Adrenal gland (tissue), 12 donors: Measurements from ENCODE around the gene CERCAM. TPM values are rescaled to one million over a fixed set of nuclear protein-coding genes. Genes with fewer than 3 reads are reported as not detected.
"Not testable (repeated sequence)": the region's sequence is repeated elsewhere in the genome, so short reads cannot be mapped to it uniquely, and the experiment has no call there.

Experiments
- DNase-seq, 7 donors: peaks; one replicate each; pipeline ENCODE4 v3.0.0-alpha.2; 2019 to 2020
- H3K27ac ChIP-seq, 5 donors: fragments of 200-600 bp; sonication (generic) in 4 of 5; 1 replicate in 3 of 5; 2 replicates in 2 of 5; pipeline versions ENCODE4 v1.5.1 to v1.8.0; 2016 to 2020; ENCODE audit warnings: mild to moderate bottlenecking in 1 of 5
- H3K27me3 ChIP-seq: fragments of 200-600 bp; 2 replicates; pipeline ENCODE4 v1.8.0; 2021
- H3K36me3 ChIP-seq, 2 donors: fragments of 200-600 bp; replicated peaks in 1 of 2; 1 replicate in 1 of 2; 2 replicates in 1 of 2; pipeline versions ENCODE4 v1.5.1 to v1.8.0; 2018 to 2022
- H3K4me1 ChIP-seq, 2 donors: fragments of 200-600 bp; replicated peaks in 1 of 2; 1 replicate in 1 of 2; 2 replicates in 1 of 2; pipeline versions ENCODE4 v1.5.1 to v1.8.0; 2018 to 2021
- H3K4me3 ChIP-seq, 4 donors: fragments of 200-600 bp; sonication (generic) in 3 of 4; one replicate each; pipeline ENCODE4 v1.5.1; 2016 to 2018
- H3K9me3 ChIP-seq, 3 donors: fragments of 200-600 bp; sonication (generic) in 1 of 3; replicated peaks in 1 of 3; 1 replicate in 2 of 3; 2 replicates in 1 of 3; pipeline versions ENCODE4 v1.5.1 to v1.8.0; 2016 to 2021
- POLR2A ChIP-seq, 2 donors: fragments of 450-650 bp; IDR thresholded peaks; one replicate each; pipeline ENCODE4 v1.6.1; 2017; ENCODE audit warnings: antibody characterized with exemption in 2 of 2, mild to moderate bottlenecking in 2 of 2, moderate library complexity in 1 of 2
- WGBS, 4 donors: extraction: QIAGEN DNeasy Blood & Tissue Kit in 2 of 4; methylation state at CpG; one replicate each; pipeline versions ENCODE4 v1.1.5 to v1.1.7; 2013 to 2017; 5-methylcytosine and 5-hydroxymethylcytosine counted together
- intact Hi-C, 2 donors: fragments of 100-400 bp; cut with DNase I; formaldehyde crosslinking; loops; one replicate each; pipeline versions ENCODE4 v1.14.1 to v1.15.0; 2022 to 2023
- polyA plus RNA-seq, 3 donors: library from polyadenylated mRNA; stranded (reverse); fragments of 200-250 nt in 2 of 3; fragments of 350-450 nt in 1 of 3; fragmentation: Illumina TruSeq in 1 of 3; extraction: RNeasy Lipid Tissue Mini Kit (QIAGEN cat#74804) in 1 of 3; gene quantifications; one replicate each; pipeline ENCODE4 v1.2.3, GENCODE V29; 2013 to 2014
- total RNA-seq, 9 donors: library from RNA; depleted of rRNA in 4 of 9; stranded (reverse); fragments of >200 nt in 4 of 9; fragments of 120-200 nt in 1 of 9; fragmentation: NEBNext Ultra II Directional in 1 of 9; extraction: Animal tissue kit (Norgen Biotek cat#: 25700) in 1 of 9; gene quantifications; one replicate each; pipeline versions ENCODE4 v1.1.0 to v1.2.4, GENCODE V29; 2013 to 2023
- TF ChIP-seq, protein P1 (sequence below), 6 experiments: fragments of 450-650 bp in 4 of 6; fragments of 200-600 bp in 2 of 6; sonication (generic) in 1 of 6; IDR thresholded peaks; 1 replicate in 5 of 6; 2 replicates in 1 of 6; pipeline versions ENCODE4 v1.5.1 to v1.8.0; 2016 to 2021; ENCODE audit warnings: antibody characterized with exemption in 6 of 6, mild to moderate bottlenecking in 2 of 6, moderate library complexity in 1 of 6
- donor health status: healthy with polysubstance abuse.
- donor health status: Bipolar disorder and iron deficiency.
- donor health status: DM: yes; HTN: yes; CAD: no.
- donor health status: DM: no; HTN: no; CAD: no.
- donor health status: DM: no; HTN: no; CAD: no.
- donor health status: DM: yes; HTN: yes; CAD: no.

The CERCAM gene
- total and polyA plus RNA-seq, 12 donors: 5.1 to 43.5 (median 16.7) TPM

DNA sequence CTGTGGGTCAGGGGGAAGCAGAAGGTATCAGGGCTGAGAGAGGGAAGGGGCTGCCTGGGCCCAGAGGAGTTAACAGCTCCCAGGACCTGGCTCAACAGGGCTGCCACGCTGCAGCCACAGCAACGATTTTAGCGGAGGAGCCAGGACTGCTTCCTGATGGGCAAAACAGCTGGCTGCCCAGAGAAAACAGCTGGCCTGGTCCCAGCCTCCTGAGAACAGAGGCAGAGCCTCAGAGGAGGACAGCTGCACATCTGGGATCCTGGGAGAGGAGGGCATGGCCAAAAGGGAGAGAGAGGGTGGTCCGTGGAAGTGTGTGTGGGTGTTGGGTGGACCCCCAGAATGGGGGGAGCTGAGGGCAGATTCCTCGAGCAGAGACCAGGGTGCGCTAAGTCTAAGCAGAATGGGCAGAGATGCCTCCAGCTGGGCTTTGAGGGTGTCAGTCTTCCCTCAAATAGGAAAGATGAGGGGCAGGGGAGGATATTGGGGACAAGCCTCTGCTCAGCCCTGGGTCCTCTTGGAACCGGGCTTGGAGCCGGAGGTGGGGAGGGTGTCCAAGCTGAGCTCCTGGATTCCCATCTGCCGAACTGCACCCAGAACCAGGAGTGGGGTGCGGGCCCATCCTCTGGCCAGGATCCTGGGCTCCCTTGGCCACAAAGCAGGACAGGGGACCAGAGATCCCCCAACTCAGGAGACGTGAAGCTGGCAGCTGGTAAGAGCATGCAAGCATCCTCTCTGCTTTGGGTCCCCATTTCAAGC, 9.1 kb upstream of the CERCAM start:
- TF ChIP-seq, protein P1, sequence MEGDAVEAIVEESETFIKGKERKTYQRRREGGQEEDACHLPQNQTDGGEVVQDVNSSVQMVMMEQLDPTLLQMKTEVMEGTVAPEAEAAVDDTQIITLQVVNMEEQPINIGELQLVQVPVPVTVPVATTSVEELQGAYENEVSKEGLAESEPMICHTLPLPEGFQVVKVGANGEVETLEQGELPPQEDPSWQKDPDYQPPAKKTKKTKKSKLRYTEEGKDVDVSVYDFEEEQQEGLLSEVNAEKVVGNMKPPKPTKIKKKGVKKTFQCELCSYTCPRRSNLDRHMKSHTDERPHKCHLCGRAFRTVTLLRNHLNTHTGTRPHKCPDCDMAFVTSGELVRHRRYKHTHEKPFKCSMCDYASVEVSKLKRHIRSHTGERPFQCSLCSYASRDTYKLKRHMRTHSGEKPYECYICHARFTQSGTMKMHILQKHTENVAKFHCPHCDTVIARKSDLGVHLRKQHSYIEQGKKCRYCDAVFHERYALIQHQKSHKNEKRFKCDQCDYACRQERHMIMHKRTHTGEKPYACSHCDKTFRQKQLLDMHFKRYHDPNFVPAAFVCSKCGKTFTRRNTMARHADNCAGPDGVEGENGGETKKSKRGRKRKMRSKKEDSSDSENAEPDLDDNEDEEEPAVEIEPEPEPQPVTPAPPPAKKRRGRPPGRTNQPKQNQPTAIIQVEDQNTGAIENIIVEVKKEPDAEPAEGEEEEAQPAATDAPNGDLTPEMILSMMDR (IDR thresholded peaks at IDR 0.05): no peak
- TF ChIP-seq POLR2A (IDR thresholded peaks at IDR 0.05): no peak
- DNase-seq: no peak
- no peak overlapping the region for H3K27ac ChIP-seq
- H3K4me1 ChIP-seq: no peaks in the 10 kb centered on the region
- no peaks in the 10 kb centered on the region for H3K36me3 ChIP-seq
- no peaks in the 10 kb centered on the region for H3K9me3 ChIP-seq
- peaks cover 27% of the 10 kb centered on the region for H3K27me3 ChIP-seq
- WGBS, 4 donors: 49 to 59% (median 51%) methylated on average over 8 to 11 of the region's 11 CpGs
- H3K4me3 ChIP-seq: no peak overlapping the region
- intact Hi-C loops: loop anchor here in 1 of 2 donors (5.0 kb wide), 1 partner anchor 49 kb away; no protein-coding TSS in a partner anchor

DNA sequence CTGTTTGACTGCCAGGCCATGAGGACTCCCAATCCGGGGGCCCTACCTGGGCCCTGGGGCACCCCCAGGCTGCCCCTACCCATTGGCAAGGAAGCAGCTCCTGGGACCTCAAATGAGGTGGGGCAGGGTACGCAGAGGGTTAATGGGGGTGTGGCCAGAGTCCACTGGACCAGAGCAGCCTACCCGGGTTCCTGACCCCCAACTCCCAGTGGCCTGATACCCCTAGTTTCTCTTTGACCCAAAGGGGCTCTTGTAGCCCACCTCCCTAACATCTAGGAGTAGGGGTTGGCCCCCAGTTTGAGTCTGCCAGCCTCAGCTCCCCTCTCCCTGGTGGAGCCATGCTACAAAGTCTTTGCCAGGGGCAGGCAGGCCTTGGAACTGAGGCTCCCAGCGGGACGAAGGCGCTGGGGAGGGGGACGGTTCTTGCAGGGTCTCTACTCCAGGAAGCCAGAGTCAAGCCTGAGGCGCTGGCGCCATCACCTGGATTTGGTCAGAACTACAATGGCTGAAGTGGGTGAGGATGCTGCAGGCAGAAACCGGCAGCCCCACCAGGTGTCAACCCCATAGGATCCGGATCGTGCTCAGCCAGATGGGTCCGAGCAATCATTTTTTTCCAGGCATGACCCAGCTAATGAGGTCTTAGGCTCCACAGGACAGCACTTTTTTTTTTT, 8.4 kb upstream of the CERCAM start:
- H3K9me3 ChIP-seq: no peaks in the 10 kb centered on the region
- no peaks in the 10 kb centered on the region for H3K36me3 ChIP-seq
- intact Hi-C loops: loop anchor here in 1 of 2 donors (5.0 kb wide), 1 partner anchor 50 kb away; no protein-coding TSS in a partner anchor
- peaks cover 23% of the 10 kb centered on the region for H3K27me3 ChIP-seq
- TF ChIP-seq POLR2A (IDR thresholded peaks at IDR 0.05): no peak
- TF ChIP-seq, protein P1 (IDR thresholded peaks at IDR 0.05): peak; percentile 24 to 66 (median 60)
- no peak overlapping the region for H3K4me3 ChIP-seq
- H3K27ac ChIP-seq: no peak overlapping the region
- peak in 6 of 7 donors; percentile 26 to 80 (median 52) for DNase-seq
- H3K4me1 ChIP-seq: no peaks in the 10 kb centered on the region
- 0 to 15% (median 11%) methylated on average over 4 to 13 of the region's 13 CpGs for WGBS, 4 donors

DNA sequence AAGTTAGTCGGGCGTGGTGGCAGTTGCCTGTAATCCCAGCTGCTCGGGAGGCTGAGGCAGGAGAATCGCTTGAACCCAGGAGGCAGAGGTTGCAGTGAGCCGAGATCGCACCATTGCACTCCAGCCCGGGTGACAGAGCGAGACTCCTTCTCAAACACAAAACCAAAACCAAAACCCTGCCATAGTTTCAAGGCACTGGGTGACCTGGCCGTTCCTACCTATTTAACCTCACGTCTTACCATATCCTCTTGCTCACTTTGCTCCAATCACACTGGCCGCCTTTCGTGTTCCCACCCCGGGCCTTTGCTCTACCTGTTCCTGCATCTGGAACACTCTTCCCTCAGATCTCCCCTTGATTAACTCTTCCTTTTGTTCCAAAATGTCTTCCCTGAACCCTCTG, 6.9 kb upstream of the CERCAM start:
- intact Hi-C loops: loop anchor here in 1 of 2 donors (5.0 kb wide), 1 partner anchor 51 kb away; no protein-coding TSS in a partner anchor
- not testable (repeated sequence) for H3K9me3 ChIP-seq, H3K4me3 ChIP-seq, H3K27ac ChIP-seq, H3K36me3 ChIP-seq, DNase-seq, H3K4me1 ChIP-seq
- WGBS, 4 donors: 78 to 87% (median 83%) methylated on average over 13 of the region's 13 CpGs
- peaks cover 15% of the 10 kb centered on the region for H3K27me3 ChIP-seq

DNA sequence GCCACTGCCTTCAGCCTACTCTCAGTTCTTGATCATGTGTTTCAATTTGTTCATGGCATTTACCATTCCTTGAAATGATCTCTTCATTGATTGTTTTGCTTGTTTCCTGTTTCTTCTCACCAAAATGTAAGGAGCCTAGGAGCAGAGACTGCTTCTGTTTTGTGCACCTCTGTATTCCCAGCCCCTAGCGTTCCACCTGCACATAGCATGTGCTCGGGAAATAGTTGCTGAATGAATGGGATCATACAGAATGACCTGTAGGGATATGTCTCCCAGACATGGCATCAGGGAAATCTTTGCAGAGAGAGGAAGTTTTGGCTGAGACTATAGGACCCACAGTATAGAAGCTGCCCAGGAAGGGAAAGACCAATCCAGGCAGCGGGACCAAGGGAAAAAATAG, 6.2 kb upstream of the CERCAM start:
- Histone ChIP-seq H3K4me3 (no peak overlapping the region), H3K27me3 (peaks cover 15% of the 10 kb centered on the region), H3K9me3 (no peaks in the 10 kb centered on the region), H3K27ac (no peak overlapping the region), H3K36me3 (no peaks in the 10 kb centered on the region), H3K4me1 (peaks cover 0 to 7% of the 10 kb centered on the region in 2 donors)
- WGBS, 4 donors: 52 to 59% (median 55%) methylated on average over 3 of the region's 3 CpGs
- intact Hi-C loops: loop anchor here in 1 of 2 donors (5.0 kb wide), 1 partner anchor 52 kb away; no protein-coding TSS in a partner anchor
- DNase-seq: no peak
- TF ChIP-seq, protein P1 (IDR thresholded peaks at IDR 0.05): no peak
- no peak for TF ChIP-seq POLR2A (IDR thresholded peaks at IDR 0.05)
